Liver (tissue), 9 donors: Measurements from ENCODE around the gene CDK5RAP2. TPM values are rescaled to one million over a fixed set of nuclear protein-coding genes. Genes with fewer than 3 reads are reported as not detected.

Experiments
- DNase-seq: peaks from one replicate; pipeline ENCODE4 v3.0.0-alpha.2; 2017; ENCODE audit warnings: low spot score
- H3K27ac ChIP-seq, 2 donors: one replicate each; pipeline ENCODE4 v1.7.0; 2013; ENCODE audit warnings: inconsistent platforms in 2 of 2, low read length in 2 of 2, control low read depth in 1 of 2, low read depth in 1 of 2, mild to moderate bottlenecking in 1 of 2
- H3K27me3 ChIP-seq, 4 donors: one replicate each; pipeline versions ENCODE4 v1.6.1 to v1.7.0; 2013; ENCODE audit warnings: low read length in 3 of 4, inconsistent platforms in 1 of 4, mild to moderate bottlenecking in 1 of 4, moderate library complexity in 1 of 4; ENCODE audit not compliant: control insufficient read depth in 4 of 4, insufficient read depth in 4 of 4
- H3K36me3 ChIP-seq, 4 donors: one replicate each; pipeline versions ENCODE4 v1.6.1 to v1.7.0; 2013; ENCODE audit warnings: low read length in 3 of 4, mild to moderate bottlenecking in 3 of 4, low read depth in 1 of 4, moderate library complexity in 1 of 4; ENCODE audit not compliant: control insufficient read depth in 4 of 4, insufficient read depth in 3 of 4
- H3K4me1 ChIP-seq, 4 donors: one replicate each; pipeline versions ENCODE4 v1.6.1 to v1.7.0; 2013; ENCODE audit warnings: low read length in 3 of 4, mild to moderate bottlenecking in 3 of 4, moderate library complexity in 1 of 4; ENCODE audit not compliant: control insufficient read depth in 4 of 4, insufficient read depth in 4 of 4
- H3K4me3 ChIP-seq, 3 donors: one replicate each; pipeline versions ENCODE4 v1.6.1 to v1.7.0; 2013; ENCODE audit warnings: low read length in 3 of 3, control low read depth in 1 of 3, low read depth in 1 of 3, mild to moderate bottlenecking in 1 of 3
- H3K9ac ChIP-seq, 2 donors: one replicate each; pipeline ENCODE4 v1.7.0; 2013; ENCODE audit warnings: low read length in 2 of 2, mild to moderate bottlenecking in 2 of 2, moderate library complexity in 2 of 2, control low read depth in 1 of 2, low read depth in 1 of 2
- H3K9me3 ChIP-seq, 4 donors: one replicate each; pipeline versions ENCODE4 v1.6.1 to v1.7.0; 2013; ENCODE audit warnings: low read length in 3 of 4; ENCODE audit not compliant: control insufficient read depth in 4 of 4
- CTCF ChIP-seq: fragments of 150-350 bp; IDR thresholded peaks from 2 replicates; pipeline ENCODE4 v1.5.1; 2017; ENCODE audit warnings: improper control_type of control experiment, low read depth, low read length; ENCODE audit not compliant: missing input control
- EGR1 ChIP-seq, 2 donors: IDR thresholded peaks; 2 replicates each; pipeline ENCODE4 v1.6.1; 2016 to 2018; ENCODE audit warnings: antibody characterized with exemption in 2 of 2, low read depth in 2 of 2
- FOXA1 ChIP-seq: IDR thresholded peaks from 2 replicates; pipeline ENCODE4 v1.6.1; 2016; ENCODE audit warnings: antibody characterized with exemption
- FOXA2 ChIP-seq: IDR thresholded peaks from 2 replicates; pipeline ENCODE4 v1.6.1; 2016; ENCODE audit warnings: antibody characterized with exemption
- GABPA ChIP-seq, 2 donors: IDR thresholded peaks in 1 of 2; conservative IDR thresholded peaks in 1 of 2; 2 replicates each; pipeline ENCODE4 v1.6.1; 2016; ENCODE audit warnings: antibody characterized with exemption in 2 of 2, mild to moderate bottlenecking in 1 of 2, moderate library complexity in 1 of 2
- HNF4A ChIP-seq, 2 donors: conservative IDR thresholded peaks; 2 replicates each; pipeline ENCODE4 v1.6.1; 2016; ENCODE audit warnings: antibody characterized with exemption in 2 of 2, mild to moderate bottlenecking in 2 of 2
- HNF4G ChIP-seq: IDR thresholded peaks from 2 replicates; pipeline ENCODE4 v1.6.1; 2016; ENCODE audit warnings: antibody characterized with exemption
- JUND ChIP-seq, 2 donors: IDR thresholded peaks; 2 replicates each; pipeline ENCODE4 v1.6.1; 2016; ENCODE audit warnings: antibody characterized with exemption in 2 of 2
- MAX ChIP-seq: IDR thresholded peaks from 2 replicates; pipeline ENCODE4 v1.6.1; 2016; ENCODE audit warnings: antibody characterized with exemption
- NR2F2 ChIP-seq: IDR thresholded peaks from 2 replicates; pipeline ENCODE4 v1.6.1; 2016; ENCODE audit warnings: antibody characterized with exemption
- RAD21 ChIP-seq, 2 donors: IDR thresholded peaks; 2 replicates each; pipeline ENCODE4 v1.6.1; 2016; ENCODE audit warnings: antibody characterized with exemption in 2 of 2, mild to moderate bottlenecking in 2 of 2
- RXRA ChIP-seq, 2 donors: IDR thresholded peaks; 2 replicates each; pipeline ENCODE4 v1.6.1; 2017 to 2018; ENCODE audit warnings: antibody characterized with exemption in 2 of 2, mild to moderate bottlenecking in 1 of 2
- SP1 ChIP-seq: IDR thresholded peaks from 2 replicates; pipeline ENCODE4 v1.6.1; 2018; ENCODE audit warnings: antibody characterized with exemption, mild to moderate bottlenecking
- TAF1 ChIP-seq: conservative IDR thresholded peaks from 2 replicates; pipeline ENCODE4 v1.6.1; 2016; ENCODE audit warnings: antibody characterized with exemption, mild to moderate bottlenecking
- YY1 ChIP-seq: IDR thresholded peaks from 2 replicates; pipeline ENCODE4 v1.6.1; 2016; ENCODE audit warnings: antibody characterized with exemption, mild to moderate bottlenecking
- ZBTB33 ChIP-seq: IDR thresholded peaks from 2 replicates; pipeline ENCODE4 v1.6.1; 2016; ENCODE audit warnings: antibody characterized with exemption
- WGBS: extraction: QIAGEN DNeasy Blood & Tissue Kit; methylation state at CpG from one replicate; pipeline ENCODE4 v1.1.7; 2013; 5-methylcytosine and 5-hydroxymethylcytosine counted together
- polyA plus RNA-seq, 2 donors: library from polyadenylated mRNA; stranded (reverse) in 1 of 2; unstranded in 1 of 2; fragments of 200-250 nt in 1 of 2; fragments of >200 nt in 1 of 2; fragmentation: Nextera tagmentation in 1 of 2; extraction: Ambion mirVana in 1 of 2; gene quantifications; one replicate each; pipeline versions ENCODE4 v1.2.1 to v1.2.3, GENCODE V29; 2013 to 2015
- total RNA-seq, 2 donors: library from RNA; depleted of rRNA; stranded (reverse); fragments of >200 nt; gene quantifications; one replicate each; pipeline ENCODE4 v1.2.3, GENCODE V29; 2014
- TF ChIP-seq, protein P1 (sequence below): IDR thresholded peaks from 2 replicates; pipeline ENCODE4 v1.6.1; 2016; ENCODE audit warnings: antibody characterized with exemption
- TF ChIP-seq, protein P2 (sequence below): IDR thresholded peaks from 2 replicates; pipeline ENCODE4 v1.6.1; 2016; ENCODE audit warnings: antibody characterized with exemption, mild to moderate bottlenecking
- donor health status: healthy.
- donor health status: healthy.
- donor health status: healthy.
- donor health status: healthy.
- donor health status: healthy.

CDK5RAP2 gene
- total and polyA plus RNA-seq, 4 donors, result 11.7 to 38.9 (median 21.7) TPM

DNA sequence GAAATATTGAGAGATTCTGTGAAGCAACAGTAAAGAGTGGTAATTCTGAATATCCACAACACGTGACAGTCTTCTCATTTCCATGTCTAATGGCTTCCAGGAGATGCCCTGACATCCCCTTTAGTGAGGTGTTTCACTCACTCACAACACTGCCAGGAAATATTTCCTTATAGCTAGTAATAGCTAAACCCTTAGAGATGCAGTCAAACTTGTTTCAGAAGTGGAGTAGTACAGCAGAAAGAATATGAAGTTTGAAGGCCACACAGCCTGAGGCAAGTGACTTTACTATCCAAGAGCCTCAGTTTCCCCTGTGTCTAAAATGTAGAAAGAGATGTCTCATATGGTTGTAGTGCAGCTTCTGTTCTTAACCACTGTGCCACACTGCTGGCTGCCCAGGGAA lies 139.2 kb downstream of the CDK5RAP2 start:
- WGBS, result 92% methylated on average over 1 of the region's 1 CpG
- H3K27me3 ChIP-seq, result no peaks in the 10 kb centered on the region
- H3K4me1 ChIP-seq, result no peaks in the 10 kb centered on the region
- TF ChIP-seq RAD21 (IDR thresholded peaks at IDR 0.05), result no peak
- TF ChIP-seq MAX, result no peak
- no peak for TF ChIP-seq GABPA (IDR thresholded peaks at IDR 0.05 in 1 of 2, conservative IDR thresholded peaks at IDR 0.05 in 1 of 2)
- no peak for TF ChIP-seq YY1
- TF ChIP-seq NR2F2, result no peak
- no peak for TF ChIP-seq SP1
- TF ChIP-seq TAF1, result no peak
- TF ChIP-seq HNF4A (conservative IDR thresholded peaks at IDR 0.05), result no peak
- TF ChIP-seq JUND (IDR thresholded peaks at IDR 0.05), result no peak
- TF ChIP-seq CTCF, result no peak
- TF ChIP-seq, protein P1, sequence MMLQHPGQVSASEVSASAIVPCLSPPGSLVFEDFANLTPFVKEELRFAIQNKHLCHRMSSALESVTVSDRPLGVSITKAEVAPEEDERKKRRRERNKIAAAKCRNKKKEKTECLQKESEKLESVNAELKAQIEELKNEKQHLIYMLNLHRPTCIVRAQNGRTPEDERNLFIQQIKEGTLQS, result no peak
- no peak for TF ChIP-seq EGR1 (IDR thresholded peaks at IDR 0.05; ENCODE audit: low read depth in 2 of 2)
- TF ChIP-seq, protein P2, sequence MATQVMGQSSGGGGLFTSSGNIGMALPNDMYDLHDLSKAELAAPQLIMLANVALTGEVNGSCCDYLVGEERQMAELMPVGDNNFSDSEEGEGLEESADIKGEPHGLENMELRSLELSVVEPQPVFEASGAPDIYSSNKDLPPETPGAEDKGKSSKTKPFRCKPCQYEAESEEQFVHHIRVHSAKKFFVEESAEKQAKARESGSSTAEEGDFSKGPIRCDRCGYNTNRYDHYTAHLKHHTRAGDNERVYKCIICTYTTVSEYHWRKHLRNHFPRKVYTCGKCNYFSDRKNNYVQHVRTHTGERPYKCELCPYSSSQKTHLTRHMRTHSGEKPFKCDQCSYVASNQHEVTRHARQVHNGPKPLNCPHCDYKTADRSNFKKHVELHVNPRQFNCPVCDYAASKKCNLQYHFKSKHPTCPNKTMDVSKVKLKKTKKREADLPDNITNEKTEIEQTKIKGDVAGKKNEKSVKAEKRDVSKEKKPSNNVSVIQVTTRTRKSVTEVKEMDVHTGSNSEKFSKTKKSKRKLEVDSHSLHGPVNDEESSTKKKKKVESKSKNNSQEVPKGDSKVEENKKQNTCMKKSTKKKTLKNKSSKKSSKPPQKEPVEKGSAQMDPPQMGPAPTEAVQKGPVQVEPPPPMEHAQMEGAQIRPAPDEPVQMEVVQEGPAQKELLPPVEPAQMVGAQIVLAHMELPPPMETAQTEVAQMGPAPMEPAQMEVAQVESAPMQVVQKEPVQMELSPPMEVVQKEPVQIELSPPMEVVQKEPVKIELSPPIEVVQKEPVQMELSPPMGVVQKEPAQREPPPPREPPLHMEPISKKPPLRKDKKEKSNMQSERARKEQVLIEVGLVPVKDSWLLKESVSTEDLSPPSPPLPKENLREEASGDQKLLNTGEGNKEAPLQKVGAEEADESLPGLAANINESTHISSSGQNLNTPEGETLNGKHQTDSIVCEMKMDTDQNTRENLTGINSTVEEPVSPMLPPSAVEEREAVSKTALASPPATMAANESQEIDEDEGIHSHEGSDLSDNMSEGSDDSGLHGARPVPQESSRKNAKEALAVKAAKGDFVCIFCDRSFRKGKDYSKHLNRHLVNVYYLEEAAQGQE, result no peak
- no peak for TF ChIP-seq FOXA2
- no peak for TF ChIP-seq RXRA (IDR thresholded peaks at IDR 0.05)
- TF ChIP-seq ZBTB33, result no peak
- TF ChIP-seq FOXA1, result no peak
- no peaks in the 10 kb centered on the region for H3K9me3 ChIP-seq
- DNase-seq, result no peak
- no peak overlapping the region for H3K9ac ChIP-seq
- no peak overlapping the region for H3K27ac ChIP-seq
- no peak overlapping the region for H3K4me3 ChIP-seq
- H3K36me3 ChIP-seq, result peaks cover 2 to 33% (median 15%) of the 10 kb centered on the region in 4 donors

DNA sequence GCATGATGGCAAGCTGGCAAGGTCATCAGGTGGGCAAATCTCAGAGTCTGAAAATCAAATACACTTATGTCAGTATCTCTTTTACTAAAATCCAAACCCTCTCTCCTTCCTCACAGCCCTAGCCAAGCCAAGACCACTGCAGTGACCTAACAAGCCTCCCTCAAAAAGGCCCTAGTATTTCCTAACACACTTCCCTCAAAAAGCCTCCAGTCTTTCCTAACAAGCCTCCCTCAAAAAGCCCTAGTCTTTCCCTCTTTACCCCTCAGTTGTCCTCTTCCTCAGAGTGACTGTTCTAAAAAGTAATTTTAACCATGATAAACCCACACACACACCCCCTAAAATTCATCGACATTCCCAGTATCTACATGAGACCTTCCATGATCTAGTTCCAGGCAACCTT lies 140.0 kb downstream of the CDK5RAP2 start:
- H3K4me3 ChIP-seq, result no peak overlapping the region
- no peaks in the 10 kb centered on the region for H3K9me3 ChIP-seq
- peaks cover 2 to 33% (median 15%) of the 10 kb centered on the region in 4 donors for H3K36me3 ChIP-seq
- DNase-seq, result no peak
- no peaks in the 10 kb centered on the region for H3K27me3 ChIP-seq
- no peaks in the 10 kb centered on the region for H3K4me1 ChIP-seq
- H3K27ac ChIP-seq, result no peak overlapping the region
- H3K9ac ChIP-seq, result no peak overlapping the region
- WGBS, result 90% methylated on average over 1 of the region's 1 CpG
- no peak for TF ChIP-seq FOXA2
- TF ChIP-seq, protein P2, result no peak
- no peak for TF ChIP-seq FOXA1
- no peak for TF ChIP-seq GABPA (IDR thresholded peaks at IDR 0.05 in 1 of 2, conservative IDR thresholded peaks at IDR 0.05 in 1 of 2)
- TF ChIP-seq EGR1 (IDR thresholded peaks at IDR 0.05; ENCODE audit: low read depth in 2 of 2), result no peak
- TF ChIP-seq, protein P1, result no peak
- TF ChIP-seq ZBTB33, result no peak
- no peak for TF ChIP-seq SP1
- no peak for TF ChIP-seq JUND (IDR thresholded peaks at IDR 0.05)
- no peak for TF ChIP-seq RAD21 (IDR thresholded peaks at IDR 0.05)
- no peak for TF ChIP-seq HNF4G
